AG09319 (cell line): ENCODE measurements around the gene CYB5R3.

ENCODE experiments used
- DNase-seq: peaks from one replicate; pipeline ENCODE4 v3.0.0-alpha.2; 2010; ENCODE audit warnings: low read depth; ENCODE audit errors: extremely low read depth
- TF ChIP-seq, protein P1 (sequence below): IDR thresholded peaks from 2 replicates; pipeline ENCODE4 v1.5.1; 2011; ENCODE audit warnings: low read depth, mild to moderate bottlenecking, inconsistent platforms, low read length, moderate library complexity

Gene CYB5R3

DNA sequence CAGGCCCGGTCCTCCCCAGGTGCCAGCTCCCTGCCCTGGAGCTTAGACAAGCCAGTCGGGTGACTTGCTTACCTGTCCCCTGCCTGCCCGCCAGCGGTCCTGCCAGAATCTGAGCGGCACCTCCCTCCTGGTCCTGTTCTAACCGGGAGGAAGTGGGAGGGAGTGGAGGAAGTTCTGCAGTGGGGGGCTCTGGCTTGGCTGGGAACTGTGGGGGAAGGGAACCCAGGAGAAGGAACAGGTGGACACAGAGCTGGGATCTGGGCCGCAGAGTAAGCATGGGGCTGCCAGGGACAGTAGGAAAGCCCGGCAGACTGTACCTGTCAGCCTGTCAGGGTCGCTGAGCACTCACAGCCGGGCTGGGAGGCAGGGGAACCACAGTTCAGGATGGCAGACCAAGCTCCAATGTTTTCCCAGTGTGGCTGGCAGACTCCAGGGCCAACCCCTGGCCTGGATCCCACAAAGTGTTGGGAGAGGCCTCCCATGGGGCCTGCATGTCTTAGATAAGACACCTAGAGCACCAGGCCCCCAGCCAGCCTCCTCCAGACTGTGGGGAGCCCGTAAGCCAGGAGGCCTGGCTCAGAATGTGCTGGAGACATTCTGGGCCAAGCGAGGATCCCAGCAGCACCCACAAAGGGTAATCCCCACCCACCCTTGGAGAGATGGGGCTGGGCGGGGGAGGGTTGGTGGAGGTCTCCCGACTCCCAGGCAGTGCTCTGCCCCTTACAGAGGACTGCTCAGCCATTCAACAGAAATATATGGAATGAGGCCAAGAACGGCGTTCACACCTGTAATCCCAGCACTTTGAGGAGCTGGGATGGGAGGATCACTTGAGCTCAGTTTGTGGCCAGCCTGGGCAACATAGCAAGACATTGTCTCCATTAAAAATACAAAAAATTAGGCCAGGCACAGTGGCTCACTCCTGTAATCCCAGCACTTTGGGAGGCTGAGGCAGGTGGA lies 2.3 kb downstream of the CYB5R3 start:
- TF ChIP-seq, protein P1, sequence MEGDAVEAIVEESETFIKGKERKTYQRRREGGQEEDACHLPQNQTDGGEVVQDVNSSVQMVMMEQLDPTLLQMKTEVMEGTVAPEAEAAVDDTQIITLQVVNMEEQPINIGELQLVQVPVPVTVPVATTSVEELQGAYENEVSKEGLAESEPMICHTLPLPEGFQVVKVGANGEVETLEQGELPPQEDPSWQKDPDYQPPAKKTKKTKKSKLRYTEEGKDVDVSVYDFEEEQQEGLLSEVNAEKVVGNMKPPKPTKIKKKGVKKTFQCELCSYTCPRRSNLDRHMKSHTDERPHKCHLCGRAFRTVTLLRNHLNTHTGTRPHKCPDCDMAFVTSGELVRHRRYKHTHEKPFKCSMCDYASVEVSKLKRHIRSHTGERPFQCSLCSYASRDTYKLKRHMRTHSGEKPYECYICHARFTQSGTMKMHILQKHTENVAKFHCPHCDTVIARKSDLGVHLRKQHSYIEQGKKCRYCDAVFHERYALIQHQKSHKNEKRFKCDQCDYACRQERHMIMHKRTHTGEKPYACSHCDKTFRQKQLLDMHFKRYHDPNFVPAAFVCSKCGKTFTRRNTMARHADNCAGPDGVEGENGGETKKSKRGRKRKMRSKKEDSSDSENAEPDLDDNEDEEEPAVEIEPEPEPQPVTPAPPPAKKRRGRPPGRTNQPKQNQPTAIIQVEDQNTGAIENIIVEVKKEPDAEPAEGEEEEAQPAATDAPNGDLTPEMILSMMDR, result no peak
- no peak for DNase-seq

- TF ChIP-seq, protein P1, result no peak
- no peak for DNase-seq
Measured at GRCh38 chr22:42645938-42646568, 3.1 kb downstream of the CYB5R3 start.

GRCh38 chr22:42645341-42645937 lies 3.8 kb downstream of the CYB5R3 start:
- TF ChIP-seq, protein P1, result no peak
- DNase-seq, result no peak

- DNase-seq, result no peak
- TF ChIP-seq, protein P1, result no peak
Measured at GRCh38 chr22:42644422-42645340, 4.5 kb downstream of the CYB5R3 start.

DNA sequence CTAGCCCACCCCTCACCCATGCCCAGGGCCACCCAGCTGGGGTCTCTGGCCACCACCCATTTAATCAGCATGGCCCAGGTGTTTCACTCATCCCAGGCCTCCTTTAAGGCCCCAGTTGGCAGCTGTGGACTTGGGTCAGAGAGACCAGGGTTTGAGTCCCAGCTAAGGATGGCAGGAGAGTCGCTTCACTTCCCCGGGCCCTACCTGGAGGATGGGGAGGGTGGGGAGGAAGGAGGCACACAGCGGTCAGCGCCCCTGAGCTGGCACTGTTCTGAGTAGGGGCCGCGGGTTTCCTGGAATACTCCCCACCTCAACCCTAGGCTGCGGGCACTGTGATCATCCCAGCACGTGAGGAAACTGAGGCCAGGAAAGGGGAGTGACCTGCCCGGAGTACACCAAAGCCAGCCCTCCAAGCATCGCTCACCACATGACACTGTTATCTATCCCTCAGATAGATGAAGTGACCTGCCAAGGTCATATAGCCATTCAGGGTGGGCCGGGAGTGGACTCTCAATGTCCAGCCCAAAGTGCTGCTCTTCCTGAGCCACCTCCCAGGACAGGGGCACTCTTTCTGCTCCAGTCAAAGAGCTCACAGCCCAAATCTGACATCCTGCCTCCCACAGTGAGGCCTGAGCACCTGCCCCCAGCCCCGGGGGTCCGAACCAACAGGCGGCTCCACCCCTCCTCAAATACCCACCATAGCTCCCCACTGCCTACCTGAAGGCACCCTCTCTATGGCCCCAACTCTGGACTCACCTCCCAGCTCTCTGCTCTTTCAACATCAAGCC lies 5.4 kb downstream of the CYB5R3 start:
- no peak for DNase-seq
- TF ChIP-seq, protein P1, result no peak
